ENCODE results near the gene ZNF454. TPM values are rescaled to one million over a fixed set of nuclear protein-coding genes. Genes with fewer than 3 reads are reported as not detected.

The ZNF454 gene
- total RNA-seq, 5 donors from 2014 or later (not counting 1 experiment from before 2014, with no cell fraction given), result 0.09 to 0.23 TPM; not detected in 3

DNA sequence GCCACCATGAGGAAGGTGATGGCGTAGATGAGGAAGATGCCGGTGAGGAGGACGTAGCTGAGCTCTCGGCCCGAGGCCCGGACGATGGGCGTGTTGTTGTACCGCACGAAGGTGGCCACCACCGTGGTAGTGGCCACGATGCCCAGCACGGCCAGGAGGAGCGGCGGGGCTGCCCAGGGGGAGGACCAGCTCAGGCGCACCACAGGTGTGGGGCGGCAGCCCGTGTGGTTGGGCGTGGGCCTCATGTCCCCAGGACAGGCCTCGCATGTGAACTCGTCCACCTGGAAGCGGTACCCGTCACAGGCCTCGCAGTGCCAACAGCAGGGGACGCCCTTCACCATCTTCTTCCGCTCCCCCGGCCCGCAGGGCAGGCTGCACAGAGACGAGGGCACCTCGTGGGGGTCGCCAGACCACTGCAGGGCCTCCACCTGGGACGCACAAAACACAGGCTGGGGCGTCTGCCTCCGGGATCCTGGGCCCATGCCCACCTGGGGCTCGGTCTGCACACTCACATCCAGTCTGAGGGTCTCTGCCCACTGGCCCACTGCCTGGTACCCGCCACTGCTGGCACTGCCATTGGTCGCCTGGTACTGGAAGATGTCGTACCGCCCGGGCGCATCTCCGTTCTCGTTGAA is 45.4 kb downstream of the ZNF454 start:
- H3K9me3 ChIP-seq, result no peaks in the 10 kb centered on the region
- Mint-ChIP-seq H3K27me3 (peaks cover 0 to 2% of the 10 kb centered on the region in 2 donors), H3K36me3 (no peaks in the 10 kb centered on the region), H3K9me3 (peaks cover 4 to 24% (median 9%) of the 10 kb centered on the region in 3 donors), H3K4me1 (no peaks in the 10 kb centered on the region), H3K4me3 (no peak overlapping the region), H3K27ac (no peak overlapping the region)
- no peak overlapping the region for H3K4me3 ChIP-seq (ENCODE audit: control insufficient read depth in 1 of 2, extremely low read depth in 1 of 2, low read length in 1 of 2)
- ChIA-PET CTCF (no interaction called here), POLR2A (no interaction called here)
- no peak overlapping the region for H3K27ac ChIP-seq (ENCODE audit: low read length)
- peaks cover 0 to 15% of the 10 kb centered on the region in 2 experiments for H3K27me3 ChIP-seq (replicated peaks in 1 of 2; ENCODE audit: control insufficient read depth in 2 of 2, extremely low read depth in 1 of 2, insufficient read depth in 2 of 2, low read length in 1 of 2)
- DNase-seq (no peak), ATAC-seq (replicated peaks in 1 of 4) (no peak)
- WGBS (ENCODE audit: insufficient coverage), result 96% methylated on average over 42 of the region's 43 CpGs
- H3K36me3 ChIP-seq (ENCODE audit: control insufficient read depth in 2 of 2, extremely low read depth in 1 of 2, insufficient read depth in 1 of 2, low read length in 1 of 2), result no peaks in the 10 kb centered on the region
- H3K4me1 ChIP-seq (ENCODE audit: control insufficient read depth in 1 of 2, extremely low read depth in 1 of 2, insufficient read depth in 2 of 2, low read length in 2 of 2), result no peaks in the 10 kb centered on the region

DNA sequence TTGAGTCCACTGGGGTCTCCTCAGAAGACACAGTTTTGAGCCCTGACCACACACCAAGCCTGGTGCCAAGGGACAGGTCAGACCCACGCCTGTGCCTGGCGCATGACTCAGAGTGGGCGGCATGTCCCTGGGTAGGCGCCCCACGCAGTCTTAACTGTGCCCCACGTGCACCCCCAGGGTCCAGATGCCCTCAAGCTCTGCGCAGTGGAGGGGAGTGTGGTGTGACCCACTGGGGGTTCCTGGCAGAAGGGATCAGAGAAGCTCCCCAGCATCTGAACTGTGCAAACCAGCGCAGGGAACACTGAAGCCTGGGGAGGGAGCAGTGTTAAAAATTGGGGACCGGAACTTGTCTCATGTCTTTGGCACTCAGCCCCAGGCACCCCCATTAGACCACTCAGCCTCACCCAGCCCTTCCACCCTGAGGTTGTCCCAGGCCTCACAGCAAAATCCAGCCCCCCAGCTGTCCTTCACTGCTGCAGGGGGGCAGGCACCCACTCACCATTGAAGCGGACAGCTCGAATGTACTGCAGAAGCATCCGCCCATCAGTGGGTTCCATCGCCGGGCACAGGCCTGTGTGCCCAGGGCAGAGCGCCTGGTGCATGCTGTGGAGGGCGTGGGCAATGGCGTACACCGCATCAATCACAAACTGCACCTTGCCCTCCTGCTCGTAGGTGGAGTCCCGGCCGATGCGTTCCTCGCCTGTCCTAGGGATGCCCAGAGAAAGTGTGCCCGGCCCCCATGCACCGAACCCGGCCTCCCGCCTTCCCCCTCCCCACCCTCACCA is 47.6 kb downstream of the ZNF454 start:
- no peaks in the 10 kb centered on the region for H3K4me1 ChIP-seq (ENCODE audit: control insufficient read depth in 1 of 2, extremely low read depth in 1 of 2, insufficient read depth in 2 of 2, low read length in 2 of 2)
- 93% methylated on average over 19 of the region's 27 CpGs for WGBS (ENCODE audit: insufficient coverage)
- Mint-ChIP-seq H3K27me3 (peaks cover 20% of the 10 kb centered on the region in 2 donors), H3K36me3 (no peaks in the 10 kb centered on the region), H3K4me3 (no peak overlapping the region), H3K9me3 (peaks cover 4 to 16% (median 9%) of the 10 kb centered on the region in 3 donors), H3K27ac (no peak overlapping the region), H3K4me1 (no peaks in the 10 kb centered on the region)
- peaks cover 0 to 28% of the 10 kb centered on the region in 2 experiments for H3K27me3 ChIP-seq (replicated peaks in 1 of 2; ENCODE audit: control insufficient read depth in 2 of 2, extremely low read depth in 1 of 2, insufficient read depth in 2 of 2, low read length in 1 of 2)
- H3K9me3 ChIP-seq, result no peaks in the 10 kb centered on the region
- no peaks in the 10 kb centered on the region for H3K36me3 ChIP-seq (ENCODE audit: control insufficient read depth in 2 of 2, extremely low read depth in 1 of 2, insufficient read depth in 1 of 2, low read length in 1 of 2)
- POLR2A ChIA-PET, result no interaction called here
- DNase-seq, result no peak
- H3K27ac ChIP-seq (ENCODE audit: low read length), result no peak overlapping the region
- CTCF ChIA-PET, result no interaction called here
- H3K4me3 ChIP-seq (ENCODE audit: control insufficient read depth in 1 of 2, extremely low read depth in 1 of 2, low read length in 1 of 2), result no peak overlapping the region
- no peak for ATAC-seq (replicated peaks in 1 of 4)

DNA sequence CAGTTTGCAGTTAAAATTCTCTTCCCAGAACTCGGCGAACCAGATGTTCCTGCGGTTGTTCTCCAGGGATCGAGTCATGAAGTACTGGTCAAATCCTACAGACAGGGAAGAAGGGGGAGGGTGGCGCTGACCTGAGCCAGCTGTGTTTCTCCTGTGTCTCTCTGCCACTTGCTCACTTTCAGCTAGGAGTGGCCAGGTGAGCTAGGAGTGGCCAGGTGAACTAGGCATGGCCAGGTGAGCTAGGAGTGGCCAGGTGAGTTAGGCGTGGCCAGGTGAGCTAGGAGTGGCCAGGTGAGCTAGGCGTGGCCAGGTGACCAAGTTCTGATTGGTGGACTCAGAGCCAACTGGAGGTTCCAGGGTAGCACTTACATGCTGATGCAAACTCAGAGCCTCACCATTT is 48.3 kb downstream of the ZNF454 start:
- no peak overlapping the region for H3K27ac ChIP-seq (ENCODE audit: low read length)
- ChIA-PET POLR2A (no interaction called here), CTCF (no interaction called here)
- H3K27me3 ChIP-seq (replicated peaks in 1 of 2; ENCODE audit: control insufficient read depth in 2 of 2, extremely low read depth in 1 of 2, insufficient read depth in 2 of 2, low read length in 1 of 2), result peaks cover 0 to 34% of the 10 kb centered on the region in 2 experiments
- DNase-seq (no peak), ATAC-seq (replicated peaks in 1 of 4) (no peak)
- no peaks in the 10 kb centered on the region for H3K9me3 ChIP-seq
- peaks cover 22 to 27% of the 10 kb centered on the region in 2 donors for H3K27me3 Mint-ChIP-seq
- H3K4me3 Mint-ChIP-seq, result no peak overlapping the region
- 93% methylated on average over 4 of the region's 7 CpGs for WGBS (ENCODE audit: insufficient coverage)
- no peak overlapping the region for H3K4me3 ChIP-seq (ENCODE audit: control insufficient read depth in 1 of 2, extremely low read depth in 1 of 2, low read length in 1 of 2)
- no peak overlapping the region for H3K27ac Mint-ChIP-seq
- H3K4me1 ChIP-seq (ENCODE audit: control insufficient read depth in 1 of 2, extremely low read depth in 1 of 2, insufficient read depth in 2 of 2, low read length in 2 of 2), result no peaks in the 10 kb centered on the region
- no peaks in the 10 kb centered on the region for H3K36me3 ChIP-seq (ENCODE audit: control insufficient read depth in 2 of 2, extremely low read depth in 1 of 2, insufficient read depth in 1 of 2, low read length in 1 of 2)
- H3K36me3 Mint-ChIP-seq, result no peaks in the 10 kb centered on the region
- H3K9me3 Mint-ChIP-seq, result peaks cover 4 to 16% (median 9%) of the 10 kb centered on the region in 3 donors
- H3K4me1 Mint-ChIP-seq, result no peaks in the 10 kb centered on the region

DNA sequence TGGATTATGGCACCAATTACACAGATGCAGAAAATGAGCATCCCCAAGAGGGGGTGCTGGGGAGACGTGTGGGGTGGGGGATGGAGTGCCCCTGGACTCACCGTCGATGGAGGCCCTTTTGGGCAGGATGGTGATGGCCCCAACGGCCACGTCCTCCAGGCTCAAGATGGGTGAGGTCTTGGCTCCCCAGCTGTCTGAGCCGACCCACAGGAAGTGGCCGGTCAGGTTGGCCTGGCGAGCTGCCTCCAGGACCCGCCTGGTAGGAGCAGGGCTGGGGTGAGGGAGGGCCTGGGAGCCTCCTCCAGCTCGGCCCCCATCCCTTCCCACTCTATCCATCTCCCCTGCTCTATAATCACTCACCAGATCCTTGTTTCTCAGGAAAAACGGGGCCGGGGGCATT is 49.5 kb downstream of the ZNF454 start:
- no peak overlapping the region for H3K27ac Mint-ChIP-seq
- 86% methylated on average over 7 of the region's 12 CpGs for WGBS (ENCODE audit: insufficient coverage)

DNA sequence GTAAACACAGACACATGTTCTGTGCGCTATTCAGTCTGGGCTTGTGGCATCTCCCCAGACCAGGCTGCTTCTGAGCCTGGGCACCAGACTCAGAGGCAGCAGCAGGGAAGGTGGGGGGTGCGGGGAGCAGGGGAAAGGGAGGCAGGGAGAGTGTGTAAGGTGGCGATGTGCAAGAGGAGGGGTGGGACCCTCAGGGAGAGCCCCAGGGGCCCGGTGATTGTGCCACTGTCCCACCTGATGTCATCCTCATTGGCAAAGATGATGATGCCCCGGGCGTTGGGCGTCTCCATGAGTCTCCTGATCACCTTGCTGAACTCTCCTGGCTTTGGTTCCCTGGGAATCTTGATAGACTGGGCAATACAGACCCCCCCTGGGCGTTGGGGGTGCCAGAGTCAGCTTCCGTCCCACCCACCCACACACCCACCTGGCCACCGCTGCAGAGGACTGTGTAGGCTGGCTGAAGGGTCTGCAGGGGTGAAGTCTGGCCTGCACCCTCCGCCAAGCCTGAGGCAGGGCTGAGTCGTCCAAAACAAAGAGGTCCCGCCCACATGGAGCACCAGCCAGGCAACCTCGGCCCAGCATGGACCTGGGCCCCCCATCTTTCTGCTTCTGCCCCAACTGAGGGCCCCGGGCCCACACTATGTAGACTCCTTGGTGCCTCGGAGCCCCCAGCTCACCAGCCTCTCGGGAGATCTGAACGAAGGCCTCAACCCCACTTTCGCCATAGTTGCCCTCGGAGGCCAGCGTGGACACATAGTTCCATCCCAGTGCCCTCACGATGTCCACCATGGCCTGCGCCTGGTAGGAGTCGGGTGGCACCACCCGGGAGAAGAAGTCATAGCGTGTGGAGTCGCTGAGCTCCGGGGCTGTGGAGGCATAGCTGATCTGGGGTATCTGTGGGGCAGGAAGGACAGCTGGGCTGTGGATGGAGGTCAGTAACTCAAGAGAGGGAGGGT is 50.5 kb downstream of the ZNF454 start:
- ChIA-PET CTCF (no interaction called here), POLR2A (no interaction called here)
- H3K27me3 Mint-ChIP-seq, result peaks cover 31 to 37% of the 10 kb centered on the region in 2 donors
- Histone ChIP-seq H3K9me3 (no peaks in the 10 kb centered on the region), H3K4me3 (ENCODE audit: control insufficient read depth in 1 of 2, extremely low read depth in 1 of 2, low read length in 1 of 2) (no peak overlapping the region), H3K27ac (ENCODE audit: low read length) (no peak overlapping the region), H3K36me3 (ENCODE audit: control insufficient read depth in 2 of 2, extremely low read depth in 1 of 2, insufficient read depth in 1 of 2, low read length in 1 of 2) (no peaks in the 10 kb centered on the region), H3K4me1 (ENCODE audit: control insufficient read depth in 1 of 2, extremely low read depth in 1 of 2, insufficient read depth in 2 of 2, low read length in 2 of 2) (no peaks in the 10 kb centered on the region), H3K27me3 (replicated peaks in 1 of 2; ENCODE audit: control insufficient read depth in 2 of 2, extremely low read depth in 1 of 2, insufficient read depth in 2 of 2, low read length in 1 of 2) (peaks cover 0 to 49% of the 10 kb centered on the region in 2 experiments)
- ATAC-seq (replicated peaks in 1 of 4), result no peak
- no peak overlapping the region for H3K4me3 Mint-ChIP-seq
- H3K4me1 Mint-ChIP-seq, result peaks cover 4 to 6% (median 4%) of the 10 kb centered on the region in 3 donors
- 89% methylated on average over 22 of the region's 28 CpGs for WGBS (ENCODE audit: insufficient coverage)
- no peak overlapping the region for H3K27ac Mint-ChIP-seq
- no peak for DNase-seq
- H3K9me3 Mint-ChIP-seq, result peaks cover 4 to 16% (median 9%) of the 10 kb centered on the region in 3 donors
- H3K36me3 Mint-ChIP-seq, result no peaks in the 10 kb centered on the region

More for the DNA sequence above, 49.5 kb downstream of the ZNF454 start:
- Histone ChIP-seq H3K9me3 (no peaks in the 10 kb centered on the region), H3K27me3 (replicated peaks in 1 of 2; ENCODE audit: control insufficient read depth in 2 of 2, extremely low read depth in 1 of 2, insufficient read depth in 2 of 2, low read length in 1 of 2) (peaks cover 0 to 40% of the 10 kb centered on the region in 2 experiments), H3K36me3 (ENCODE audit: control insufficient read depth in 2 of 2, extremely low read depth in 1 of 2, insufficient read depth in 1 of 2, low read length in 1 of 2) (no peaks in the 10 kb centered on the region), H3K4me3 (ENCODE audit: control insufficient read depth in 1 of 2, extremely low read depth in 1 of 2, low read length in 1 of 2) (no peak overlapping the region), H3K27ac (ENCODE audit: low read length) (no peak overlapping the region), H3K4me1 (ENCODE audit: control insufficient read depth in 1 of 2, extremely low read depth in 1 of 2, insufficient read depth in 2 of 2, low read length in 2 of 2) (no peaks in the 10 kb centered on the region)
- H3K9me3 Mint-ChIP-seq, result peaks cover 4 to 16% (median 9%) of the 10 kb centered on the region in 3 donors
- DNase-seq, result no peak
- ChIA-PET POLR2A (no interaction called here), CTCF (no interaction called here)
- H3K27me3 Mint-ChIP-seq, result peaks cover 25 to 32% of the 10 kb centered on the region in 2 donors
- no peak overlapping the region for H3K4me3 Mint-ChIP-seq
- ATAC-seq (replicated peaks in 1 of 4), result no peak
- H3K36me3 Mint-ChIP-seq, result no peaks in the 10 kb centered on the region
- H3K4me1 Mint-ChIP-seq, result peaks cover 3% of the 10 kb centered on the region in 3 donors

DNA sequence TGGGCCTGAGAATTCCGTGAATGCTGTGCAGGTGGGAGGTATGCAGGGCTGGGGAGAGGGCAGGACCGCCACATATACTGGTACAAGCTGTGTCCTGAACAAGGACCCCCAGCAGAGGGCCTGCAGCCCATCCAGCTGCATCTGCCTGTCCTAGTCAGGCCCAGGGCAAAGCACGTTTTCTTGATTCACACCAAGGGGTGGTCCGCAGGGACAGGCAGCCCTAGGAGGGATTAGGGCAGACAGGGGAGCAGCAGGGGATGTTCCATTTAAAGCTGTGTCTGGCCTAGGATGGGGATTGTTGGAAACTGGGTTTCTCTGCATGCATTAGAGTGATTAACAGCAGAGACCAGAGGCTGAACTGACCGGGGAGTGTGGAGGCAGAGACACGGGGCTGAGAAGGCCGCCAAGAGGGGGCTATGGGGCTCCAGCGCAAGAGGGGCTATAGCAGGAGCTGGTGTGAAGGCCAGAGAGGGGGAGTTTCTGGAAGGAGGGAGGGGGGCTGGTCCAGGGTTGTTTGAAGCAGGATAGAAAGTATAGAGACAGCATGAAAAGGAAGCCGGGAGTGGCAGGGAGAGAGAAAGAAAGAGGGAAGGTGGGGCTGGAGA is 51.4 kb downstream of the ZNF454 start:
- Histone ChIP-seq H3K4me1 (ENCODE audit: control insufficient read depth in 1 of 2, extremely low read depth in 1 of 2, insufficient read depth in 2 of 2, low read length in 2 of 2) (no peaks in the 10 kb centered on the region), H3K36me3 (ENCODE audit: control insufficient read depth in 2 of 2, extremely low read depth in 1 of 2, insufficient read depth in 1 of 2, low read length in 1 of 2) (no peaks in the 10 kb centered on the region), H3K27ac (ENCODE audit: low read length) (no peak overlapping the region), H3K4me3 (ENCODE audit: control insufficient read depth in 1 of 2, extremely low read depth in 1 of 2, low read length in 1 of 2) (no peak overlapping the region), H3K9me3 (no peaks in the 10 kb centered on the region), H3K27me3 (replicated peaks in 1 of 2; ENCODE audit: control insufficient read depth in 2 of 2, extremely low read depth in 1 of 2, insufficient read depth in 2 of 2, low read length in 1 of 2) (peaks cover 0 to 53% of the 10 kb centered on the region in 2 experiments)
- Mint-ChIP-seq H3K27me3 (peaks cover 34 to 43% of the 10 kb centered on the region in 2 donors), H3K4me3 (no peak overlapping the region), H3K27ac (no peak overlapping the region), H3K9me3 (peaks cover 4 to 14% (median 5%) of the 10 kb centered on the region in 3 donors), H3K4me1 (peaks cover 4 to 6% (median 4%) of the 10 kb centered on the region in 3 donors), H3K36me3 (no peaks in the 10 kb centered on the region)
- ATAC-seq (replicated peaks in 1 of 4) (no peak), DNase-seq (no peak)
- POLR2A ChIA-PET, result interaction anchor here in 1 of 2 donors (0.6 kb wide), 1 partner anchor 27 kb away, joined by 3 read pairs; no protein-coding TSS in a partner anchor
- CTCF ChIA-PET, result no interaction called here
- 71% methylated on average over 9 of the region's 9 CpGs for WGBS (ENCODE audit: insufficient coverage)
